ENCODE results near the gene IQSEC1. TPM values are rescaled to one million over a fixed set of nuclear protein-coding genes. Genes with fewer than 3 reads are reported as not detected.

The IQSEC1 gene
- total and polyA plus RNA-seq, 2 donors (not counting 3 experiments of a cell fraction or from before 2014, with no cell fraction given): 5.2 to 18.0 TPM

GRCh38 chr3:12914088-12914487, 159.1 kb downstream of the IQSEC1 start:
- H3K4me1 ChIP-seq (ENCODE audit: control insufficient read depth, extremely low read depth, insufficient read depth, low read length): no peaks in the 10 kb centered on the region
- H3K9ac ChIP-seq (replicated peaks; ENCODE audit: extremely low read depth, insufficient read depth, low read length): no peak overlapping the region
- H3K4me2 ChIP-seq (ENCODE audit: insufficient read depth, low read length): no peak overlapping the region
- no peak overlapping the region for H3K4me3 ChIP-seq (replicated peaks in 1 of 3; ENCODE audit: insufficient read depth in 1 of 3, low read depth in 1 of 3, low read length in 3 of 3)
- H3K36me3 ChIP-seq (ENCODE audit: control insufficient read depth in 2 of 2, extremely low read depth in 1 of 2, insufficient read depth in 2 of 2, low read length in 2 of 2): peaks cover 0 to 10% of the 10 kb centered on the region in 2 experiments
- H3K9me3 ChIP-seq (replicated peaks; ENCODE audit: control insufficient read depth, insufficient read depth, low read length): no peaks in the 10 kb centered on the region
- H3K27ac ChIP-seq (ENCODE audit: insufficient read depth, low read depth, low read length): no peak overlapping the region
- CTCF ChIA-PET: interaction anchor here (1.9 kb wide), 1 partner anchor 81 kb away, joined by 4 read pairs; no protein-coding TSS in a partner anchor
- intact Hi-C loops (cut with micrococcal nuclease): no loop called here
- H3K79me2 ChIP-seq (ENCODE audit: control insufficient read depth, insufficient read depth, low read length): no peaks in the 10 kb centered on the region
- dilution Hi-C loops (cut with MboI; ENCODE audit: extremely low pct_ligation_motif_present, low sequenced_read_pairs): no loop called here
- H4K20me1 ChIP-seq (replicated peaks; ENCODE audit: control insufficient read depth, extremely low read depth, insufficient read depth, low read length): no peaks in the 10 kb centered on the region
- no peak for TF ChIP-seq FOS (IDR thresholded peaks at IDR 0.05; ENCODE audit: borderline replicate concordance, insufficient read depth, low read length)
- TF ChIP-seq JUN (IDR thresholded peaks at IDR 0.05; ENCODE audit: borderline replicate concordance, insufficient read depth, insufficient read length, low read depth): no peak
- TF ChIP-seq EZH2 (IDR thresholded peaks at IDR 0.05; ENCODE audit: borderline replicate concordance, low read depth, low read length, severe bottlenecking): no peak
- no peak for TF ChIP-seq CTCF (IDR thresholded peaks at IDR 0.05; ENCODE audit: extremely low read depth in 1 of 2, insufficient read depth in 1 of 2, low read depth in 1 of 2, low read length in 2 of 2)
- FAIRE-seq: no peak
- no peaks in the 10 kb centered on the region for H3K9me1 ChIP-seq (replicated peaks; ENCODE audit: control insufficient read depth, extremely low read depth, insufficient read depth, low read length)
- no peaks in the 10 kb centered on the region for H3K27me3 ChIP-seq (ENCODE audit: control insufficient read depth in 2 of 2, insufficient read depth in 2 of 2, low read length in 2 of 2)
- H2AFZ ChIP-seq (ENCODE audit: low read depth, low read length): no peak overlapping the region
- no peak for DNase-seq (ENCODE audit: low read depth, low spot score)
- no TSS peak for BruUV-seq (replicated peaks)
- POLR2A ChIA-PET: no interaction called here

- dilution Hi-C loops (cut with MboI; ENCODE audit: extremely low pct_ligation_motif_present, low sequenced_read_pairs): no loop called here
- ChIA-PET POLR2A (interaction anchor here (0.6 kb wide), 1 partner anchor 30 kb away, joined by 11 read pairs; no protein-coding TSS in a partner anchor), CTCF (interaction anchor here (1.0 to 1.9 kb wide), 3 partner anchors 20 to 83 kb away, joined by 4 to 5 read pairs (median 4); no protein-coding TSS in a partner anchor)
- H3K36me3 ChIP-seq (ENCODE audit: control insufficient read depth in 2 of 2, extremely low read depth in 1 of 2, insufficient read depth in 2 of 2, low read length in 2 of 2): peaks cover 0 to 19% of the 10 kb centered on the region in 2 experiments
- no peak overlapping the region for H3K27ac ChIP-seq (ENCODE audit: insufficient read depth, low read depth, low read length)
- H3K4me2 ChIP-seq (ENCODE audit: insufficient read depth, low read length): no peak overlapping the region
- no peaks in the 10 kb centered on the region for H4K20me1 ChIP-seq (replicated peaks; ENCODE audit: control insufficient read depth, extremely low read depth, insufficient read depth, low read length)
- H3K9ac ChIP-seq (replicated peaks; ENCODE audit: extremely low read depth, insufficient read depth, low read length): no peak overlapping the region
- H2AFZ ChIP-seq (ENCODE audit: low read depth, low read length): no peak overlapping the region
- intact Hi-C loops (cut with micrococcal nuclease): no loop called here
- FAIRE-seq (no peak), DNase-seq (ENCODE audit: low read depth, low spot score) (no peak)
- H3K79me2 ChIP-seq (ENCODE audit: control insufficient read depth, insufficient read depth, low read length): no peaks in the 10 kb centered on the region
- TF ChIP-seq JUN (IDR thresholded peaks at IDR 0.05; ENCODE audit: borderline replicate concordance, insufficient read depth, insufficient read length, low read depth) (no peak), CTCF (IDR thresholded peaks at IDR 0.05; ENCODE audit: extremely low read depth in 1 of 2, insufficient read depth in 1 of 2, low read depth in 1 of 2, low read length in 2 of 2) (no peak), FOS (IDR thresholded peaks at IDR 0.05; ENCODE audit: borderline replicate concordance, insufficient read depth, low read length) (no peak), EZH2 (IDR thresholded peaks at IDR 0.05; ENCODE audit: borderline replicate concordance, low read depth, low read length, severe bottlenecking) (no peak)
- no peak overlapping the region for H3K4me3 ChIP-seq (replicated peaks in 1 of 3; ENCODE audit: insufficient read depth in 1 of 3, low read depth in 1 of 3, low read length in 3 of 3)
- BruUV-seq (replicated peaks): no TSS peak
- no peaks in the 10 kb centered on the region for H3K27me3 ChIP-seq (ENCODE audit: control insufficient read depth in 2 of 2, insufficient read depth in 2 of 2, low read length in 2 of 2)
- H3K4me1 ChIP-seq (ENCODE audit: control insufficient read depth, extremely low read depth, insufficient read depth, low read length): no peaks in the 10 kb centered on the region
- H3K9me3 ChIP-seq (replicated peaks; ENCODE audit: control insufficient read depth, insufficient read depth, low read length): no peaks in the 10 kb centered on the region
- H3K9me1 ChIP-seq (replicated peaks; ENCODE audit: control insufficient read depth, extremely low read depth, insufficient read depth, low read length): no peaks in the 10 kb centered on the region
These were observed 161.3 kb downstream of the IQSEC1 start for GRCh38 chr3:12911881-12912415.
